SKM-1 treated with dmso at 0.1 percent for 144 hours (cell line): Measurements from ENCODE around the gene PBX1.

Experiments used
- DNase-seq: peaks from one replicate; lab custom pipeline; 2025; ENCODE audit not compliant: unreplicated experiment; lab: John Stamatoyannopoulos, UW

Gene PBX1

GRCh38 chr1:164614316-164614715, 55.3 kb downstream of the PBX1 start:
- DNase-seq = no peak

GRCh38 chr1:164617377-164618201, 58.6 kb downstream of the PBX1 start:
- peak; percentile 19 for DNase-seq

- no peak for DNase-seq
These were observed 59.2 kb downstream of the PBX1 start for GRCh38 chr1:164618202-164618564.

- DNase-seq = no peak
These were observed 60.2 kb downstream of the PBX1 start for GRCh38 chr1:164619006-164619784.

GRCh38 chr1:164622068-164622845, 63.3 kb downstream of the PBX1 start:
- no peak for DNase-seq

- no peak for DNase-seq
These were observed 64.8 kb downstream of the PBX1 start for GRCh38 chr1:164623805-164624204.

- no peak for DNase-seq
These were observed 65.4 kb downstream of the PBX1 start for GRCh38 chr1:164624400-164624799.

GRCh38 chr1:164625004-164625617, 66.1 kb downstream of the PBX1 start:
- no peak for DNase-seq

GRCh38 chr1:164628772-164629171, 69.8 kb downstream of the PBX1 start:
- DNase-seq = no peak

- DNase-seq = no peak
These were observed 71.0 kb downstream of the PBX1 start for GRCh38 chr1:164629971-164630370.

GRCh38 chr1:164630626-164631396, 71.8 kb downstream of the PBX1 start:
- DNase-seq = no peak

GRCh38 chr1:164631751-164632150, 72.8 kb downstream of the PBX1 start:
- no peak for DNase-seq

GRCh38 chr1:164633997-164634396, 75.0 kb downstream of the PBX1 start:
- no peak for DNase-seq

GRCh38 chr1:164635059-164635802, 76.2 kb downstream of the PBX1 start:
- DNase-seq = no peak

- no peak for DNase-seq
These were observed 77.1 kb downstream of the PBX1 start for GRCh38 chr1:164635803-164636731.

- DNase-seq = no peak
These were observed 77.8 kb downstream of the PBX1 start for GRCh38 chr1:164636757-164637156.

- no peak for DNase-seq
These were observed 78.7 kb downstream of the PBX1 start for GRCh38 chr1:164637461-164638375.
